Testis (tissue), 3 donors: ENCODE results near the gene MDH2. TPM values are rescaled to one million over a fixed set of nuclear protein-coding genes. Genes with fewer than 3 reads are reported as not detected.

Source experiments
- DNase-seq: peaks from one replicate; pipeline ENCODE4 v3.0.0-alpha.2; 2019
- H3K27ac ChIP-seq, 2 donors: fragments of 200-600 bp; sonication (generic); one replicate each; pipeline ENCODE4 v1.5.1; 2019
- H3K27me3 ChIP-seq: fragments of 200-600 bp; sonication (generic); one replicate; pipeline ENCODE4 v1.5.1; 2019
- H3K36me3 ChIP-seq: fragments of 200-600 bp; sonication (generic); one replicate; pipeline ENCODE4 v1.5.1; 2017; ENCODE audit warnings: low read depth; ENCODE audit errors: missing control alignments
- H3K4me1 ChIP-seq: fragments of 200-600 bp; sonication (generic); one replicate; pipeline ENCODE4 v1.5.1; 2019
- H3K4me3 ChIP-seq, 2 donors: fragments of 200-600 bp; sonication (generic); one replicate each; pipeline ENCODE4 v1.5.1; 2017 to 2019
- H3K9me3 ChIP-seq: fragments of 200-600 bp; sonication (generic); one replicate; pipeline ENCODE4 v1.5.1; 2017
- CTCF ChIP-seq, 3 experiments: fragments of 450-650 bp in 2 of 3; fragments of 200-600 bp in 1 of 3; sonication (generic) in 1 of 3; IDR thresholded peaks; one replicate each; pipeline ENCODE4 v1.5.1; 2016 to 2019; ENCODE audit warnings: antibody characterized with exemption in 3 of 3, mild to moderate bottlenecking in 2 of 3, moderate library complexity in 1 of 3
- POLR2A ChIP-seq: fragments of 450-650 bp; IDR thresholded peaks from one replicate; pipeline ENCODE4 v1.6.1; 2017; ENCODE audit warnings: antibody characterized with exemption, mild to moderate bottlenecking, moderate library complexity
- WGBS, 2 donors: methylation state at CpG; one replicate each; pipeline ENCODE4 v1.1.5; 2018; 5-methylcytosine and 5-hydroxymethylcytosine counted together
- intact Hi-C: fragments of 100-400 bp; cut with DNase I; formaldehyde crosslinking; loops from one replicate; pipeline ENCODE4 v1.15.1; 2023; ENCODE audit warnings: low total_unique reads
- polyA plus RNA-seq: library from polyadenylated mRNA; stranded (reverse); fragments of 350-450 nt; fragmentation: Illumina TruSeq; extraction: RNeasy Lipid Tissue Mini Kit (QIAGEN cat#74804); gene quantifications from one replicate; pipeline ENCODE4 v1.2.3, GENCODE V29; 2014; ENCODE audit warnings: low read depth, low replicate concordance; ENCODE audit not compliant: insufficient read depth
- total RNA-seq, 2 donors: library from RNA; depleted of rRNA; stranded (reverse); fragments of >200 nt; gene quantifications; one replicate each; pipeline ENCODE4 v1.2.3, GENCODE V29; 2016

Gene MDH2
- total and polyA plus RNA-seq, 3 donors from 2014 or later: 93.3 to 154 (median 102) TPM

- no peak overlapping the region for H3K27ac ChIP-seq
- WGBS, 2 donors: 96% methylated on average over 45 of the region's 47 CpGs
- H3K4me1 ChIP-seq: peaks cover 9% of the 10 kb centered on the region
- H3K4me3 ChIP-seq: no peak overlapping the region
- TF ChIP-seq POLR2A: no peak
- TF ChIP-seq CTCF (IDR thresholded peaks at IDR 0.05): no peak
- no peak for DNase-seq
- H3K9me3 ChIP-seq: no peaks in the 10 kb centered on the region
- no peaks in the 10 kb centered on the region for H3K36me3 ChIP-seq
- intact Hi-C loops: no loop called here
- H3K27me3 ChIP-seq: no peaks in the 10 kb centered on the region
These were observed 24.6 kb downstream of the MDH2 start for GRCh38 chr7:76072243-76073148.

GRCh38 chr7:76073335-76073990, 25.6 kb downstream of the MDH2 start:
- no peaks in the 10 kb centered on the region for H3K9me3 ChIP-seq
- no peak for TF ChIP-seq CTCF (IDR thresholded peaks at IDR 0.05)
- no peak for TF ChIP-seq POLR2A
- no peaks in the 10 kb centered on the region for H3K27me3 ChIP-seq
- H3K36me3 ChIP-seq: no peaks in the 10 kb centered on the region
- WGBS, 2 donors: 93 to 95% methylated on average over 34 to 45 of the region's 45 CpGs
- H3K27ac ChIP-seq: no peak overlapping the region
- H3K4me3 ChIP-seq: no peak overlapping the region
- intact Hi-C loops: no loop called here
- DNase-seq: no peak
- peaks cover 9% of the 10 kb centered on the region for H3K4me1 ChIP-seq

- intact Hi-C loops: no loop called here
- H3K9me3 ChIP-seq: no peaks in the 10 kb centered on the region
- no peaks in the 10 kb centered on the region for H3K27me3 ChIP-seq
- 95 to 98% methylated on average over 25 to 35 of the region's 35 CpGs for WGBS, 2 donors
- peaks cover 2% of the 10 kb centered on the region for H3K4me1 ChIP-seq
- no peak overlapping the region for H3K4me3 ChIP-seq
- TF ChIP-seq CTCF (IDR thresholded peaks at IDR 0.05): no peak
- no peak for TF ChIP-seq POLR2A
- no peaks in the 10 kb centered on the region for H3K36me3 ChIP-seq
- DNase-seq: no peak
- no peak overlapping the region for H3K27ac ChIP-seq
These were observed 26.5 kb downstream of the MDH2 start for GRCh38 chr7:76074306-76074971.

- Histone ChIP-seq H3K27ac (no peak overlapping the region), H3K36me3 (no peaks in the 10 kb centered on the region), H3K27me3 (no peaks in the 10 kb centered on the region), H3K4me1 (peaks cover 4% of the 10 kb centered on the region), H3K9me3 (no peaks in the 10 kb centered on the region), H3K4me3 (no peak overlapping the region)
- intact Hi-C loops: no loop called here
- no peak for TF ChIP-seq CTCF (IDR thresholded peaks at IDR 0.05)
- no peak for TF ChIP-seq POLR2A
- no peak for DNase-seq
- WGBS, 2 donors: 88 to 95% methylated on average over 1 to 4 of the region's 4 CpGs
These were observed 27.1 kb downstream of the MDH2 start for GRCh38 chr7:76074972-76075370.
